ENCODE measurements around the gene MRPS9. TPM values are rescaled to one million over a fixed set of nuclear protein-coding genes. Genes with fewer than 3 reads are reported as not detected.

Gene MRPS9
- total and polyA plus RNA-seq, 2 donors (not counting 3 experiments of a cell fraction or from before 2014, with no cell fraction given) = 14.5 to 23.9 TPM

GRCh38 chr2:105070010-105070865 lies 32.4 kb downstream of the MRPS9 start:
- Histone ChIP-seq H3K79me2 (ENCODE audit: control insufficient read depth, insufficient read depth, low read length) (no peaks in the 10 kb centered on the region), H3K4me1 (ENCODE audit: control insufficient read depth, extremely low read depth, insufficient read depth, low read length) (no peaks in the 10 kb centered on the region), H4K20me1 (replicated peaks; ENCODE audit: control insufficient read depth, extremely low read depth, insufficient read depth, low read length) (no peaks in the 10 kb centered on the region), H3K4me3 (replicated peaks in 1 of 3; ENCODE audit: insufficient read depth in 1 of 3, low read depth in 1 of 3, low read length in 3 of 3) (no peak overlapping the region), H3K9me3 (replicated peaks; ENCODE audit: control insufficient read depth, insufficient read depth, low read length) (no peaks in the 10 kb centered on the region), H3K27me3 (ENCODE audit: control insufficient read depth in 2 of 2, insufficient read depth in 2 of 2, low read length in 2 of 2) (no peaks in the 10 kb centered on the region), H3K9me1 (replicated peaks; ENCODE audit: control insufficient read depth, extremely low read depth, insufficient read depth, low read length) (no peaks in the 10 kb centered on the region), H3K4me2 (ENCODE audit: insufficient read depth, low read length) (no peak overlapping the region), H3K36me3 (ENCODE audit: control insufficient read depth in 2 of 2, extremely low read depth in 1 of 2, insufficient read depth in 2 of 2, low read length in 2 of 2) (no peaks in the 10 kb centered on the region), H2AFZ (ENCODE audit: low read depth, low read length) (no peak overlapping the region), H3K27ac (ENCODE audit: insufficient read depth, low read depth, low read length) (no peak overlapping the region), H3K9ac (replicated peaks; ENCODE audit: extremely low read depth, insufficient read depth, low read length) (no peak overlapping the region)
- intact Hi-C loops (cut with micrococcal nuclease) (no loop called here), dilution Hi-C loops (cut with MboI; ENCODE audit: extremely low pct_ligation_motif_present, low sequenced_read_pairs) (no loop called here)
- ChIA-PET POLR2A (no interaction called here), CTCF (no interaction called here)
- DNase-seq (ENCODE audit: low read depth, low spot score) (no peak), FAIRE-seq (no peak)
- no peak for TF ChIP-seq MAX (IDR thresholded peaks at IDR 0.05; ENCODE audit: insufficient read depth, insufficient read length)
- TF ChIP-seq FOS (IDR thresholded peaks at IDR 0.05; ENCODE audit: borderline replicate concordance, insufficient read depth, low read length) = no peak
- no peak for TF ChIP-seq GATA2 (IDR thresholded peaks at IDR 0.05; ENCODE audit: insufficient read depth, insufficient read length, low read depth, low read length)
- TF ChIP-seq MYC (IDR thresholded peaks at IDR 0.05; ENCODE audit: low read depth, low read length) = no peak
- no peak for TF ChIP-seq POLR2A (IDR thresholded peaks at IDR 0.05; ENCODE audit: low read depth, low read length)
- TF ChIP-seq POLR2AphosphoS5 (IDR thresholded peaks at IDR 0.05; ENCODE audit: insufficient read depth, low read depth, low read length) = no peak
- TF ChIP-seq EZH2 (IDR thresholded peaks at IDR 0.05; ENCODE audit: borderline replicate concordance, low read depth, low read length, severe bottlenecking) = no peak
- TF ChIP-seq JUN (IDR thresholded peaks at IDR 0.05; ENCODE audit: borderline replicate concordance, insufficient read depth, insufficient read length, low read depth) = no peak
- no peak for TF ChIP-seq CTCF (IDR thresholded peaks at IDR 0.05; ENCODE audit: extremely low read depth in 1 of 2, insufficient read depth in 1 of 2, low read depth in 1 of 2, low read length in 2 of 2)
- BruUV-seq (replicated peaks) = no TSS peak

Measured in endothelial cell of umbilical vein (primary cell).